ENCODE measurements around the gene PCNA. TPM values are rescaled to one million over a fixed set of nuclear protein-coding genes. Genes with fewer than 3 reads are reported as not detected.
"Not testable (repeated sequence)": the region's sequence is repeated elsewhere in the genome, so short reads cannot be mapped to it uniquely, and the experiment has no call there.

The PCNA gene
- total and polyA plus RNA-seq, 9 donors: 65.2 to 96.1 (median 73.3) TPM

DNA sequence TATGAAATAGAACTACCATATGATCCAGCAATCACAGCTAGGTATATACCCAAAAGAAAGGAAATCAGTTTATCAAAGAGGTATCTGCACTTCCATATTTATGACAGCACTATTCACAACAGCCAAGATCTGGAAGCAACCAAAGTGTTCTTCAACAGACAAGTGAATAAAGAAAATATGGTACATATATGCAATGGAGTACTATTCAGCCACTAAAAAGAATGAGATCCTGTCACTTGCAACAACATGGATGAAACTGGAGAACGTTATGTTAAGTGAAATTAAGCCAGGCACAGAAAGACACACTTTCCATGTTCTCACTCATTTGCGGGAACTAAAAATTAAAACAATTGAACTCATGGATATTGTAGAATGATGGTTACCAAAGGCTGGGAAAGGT is 15.3 kb downstream of the PCNA start:
- DNase-seq: no peak
- Histone ChIP-seq H3K36me3 (ENCODE audit: control insufficient read depth, insufficient read depth, low read length) (peaks cover 69% of the 10 kb centered on the region), H3K4me1 (ENCODE audit: control insufficient read depth, insufficient read depth, low read length) (no peaks in the 10 kb centered on the region), H3K27me3 (ENCODE audit: control insufficient read depth, insufficient read depth, low read length) (no peaks in the 10 kb centered on the region), H3K9me3 (replicated peaks; ENCODE audit: control insufficient read depth, low read depth, low read length) (no peaks in the 10 kb centered on the region), H3K27ac (ENCODE audit: low read length) (no peak overlapping the region), H3K4me3 (ENCODE audit: low read length) (no peak overlapping the region)
- no CpG with 5 or more reads among the region's 2 CpGs for WGBS (ENCODE audit: insufficient coverage)

DNA sequence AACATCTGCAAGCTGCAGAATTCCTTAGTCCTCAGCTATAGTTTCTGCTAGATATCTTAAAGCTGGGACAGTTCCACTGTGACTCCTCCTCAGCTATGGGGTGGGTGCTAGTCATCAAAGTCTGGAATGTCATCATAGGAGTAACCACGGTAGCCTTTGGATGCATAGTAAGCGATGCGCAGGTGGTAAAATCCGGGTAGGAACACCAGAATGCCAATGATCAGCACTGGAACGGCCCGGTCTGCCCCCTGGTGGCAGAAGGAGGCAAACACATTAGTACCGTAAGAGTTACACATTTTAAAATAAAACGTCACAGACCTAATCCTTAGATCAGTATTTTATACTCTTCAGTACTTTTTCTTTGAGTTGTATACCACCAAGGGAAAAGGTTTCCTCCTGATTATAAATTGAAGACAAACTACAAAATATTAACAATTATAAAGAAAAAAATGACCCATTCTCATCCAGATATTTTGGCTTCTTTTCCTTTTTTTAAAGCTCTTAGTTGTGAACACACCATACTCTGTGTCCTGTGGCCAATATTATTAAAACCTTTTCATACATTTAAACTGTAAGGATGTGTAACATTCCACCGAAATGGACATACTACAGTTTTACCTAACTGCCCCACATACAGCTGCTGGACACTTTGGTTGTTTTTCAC is 18.9 kb downstream of the PCNA start:
- peak; percentile 55 for DNase-seq
- WGBS (ENCODE audit: insufficient coverage): 24% methylated on average over 4 of the region's 9 CpGs
- Histone ChIP-seq H3K27me3 (ENCODE audit: control insufficient read depth, insufficient read depth, low read length) (no peaks in the 10 kb centered on the region), H3K27ac (ENCODE audit: low read length) (no peak overlapping the region), H3K36me3 (ENCODE audit: control insufficient read depth, insufficient read depth, low read length) (peaks cover 60% of the 10 kb centered on the region), H3K4me1 (ENCODE audit: control insufficient read depth, insufficient read depth, low read length) (no peaks in the 10 kb centered on the region), H3K9me3 (replicated peaks; ENCODE audit: control insufficient read depth, low read depth, low read length) (no peaks in the 10 kb centered on the region), H3K4me3 (ENCODE audit: low read length) (no peak overlapping the region)

DNA sequence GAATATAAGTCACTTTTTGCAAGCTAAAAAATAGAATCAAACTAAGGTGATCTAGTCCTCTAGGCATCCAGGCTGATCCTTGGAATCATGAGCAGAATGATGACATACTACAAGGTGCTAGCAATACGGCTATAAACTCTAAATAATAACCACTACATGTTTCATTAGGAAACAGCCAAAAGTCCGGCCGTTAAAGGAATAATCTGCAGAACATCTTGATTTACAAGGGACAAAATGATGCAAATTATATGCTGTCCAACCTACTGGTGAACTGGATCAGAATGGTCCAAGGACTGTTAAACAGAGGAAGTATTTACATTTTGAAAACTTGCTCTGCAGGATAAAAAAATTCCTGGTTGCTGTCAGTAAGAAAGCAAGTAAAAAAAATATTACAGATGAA is 19.8 kb downstream of the PCNA start:
- H3K27ac ChIP-seq (ENCODE audit: low read length); H3K9me3 ChIP-seq (replicated peaks; ENCODE audit: control insufficient read depth, low read depth, low read length); DNase-seq; H3K4me3 ChIP-seq (ENCODE audit: low read length); H3K4me1 ChIP-seq (ENCODE audit: control insufficient read depth, insufficient read depth, low read length); H3K27me3 ChIP-seq (ENCODE audit: control insufficient read depth, insufficient read depth, low read length): not testable (repeated sequence)
- H3K36me3 ChIP-seq (ENCODE audit: control insufficient read depth, insufficient read depth, low read length): peaks cover 54% of the 10 kb centered on the region
- WGBS (ENCODE audit: insufficient coverage): no CpG with 5 or more reads among the region's 3 CpGs

DNA sequence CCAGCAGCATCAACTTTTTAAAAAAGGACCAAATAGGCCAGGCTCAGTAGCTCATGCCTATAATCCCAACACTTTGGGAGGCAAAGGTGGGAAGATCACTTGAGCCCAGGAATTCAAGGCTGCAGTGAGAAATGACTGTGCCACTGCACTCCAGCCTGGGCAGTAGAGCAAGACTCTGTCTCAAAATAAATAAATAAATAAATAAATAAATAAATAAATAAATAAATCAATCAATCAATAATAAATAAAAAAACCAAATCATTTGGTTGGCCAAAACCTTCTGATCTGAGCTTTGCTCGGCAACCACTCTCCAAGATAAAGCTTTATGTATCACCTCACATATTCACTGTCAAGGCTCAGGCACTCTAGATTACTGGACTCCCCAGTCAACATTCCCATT is 20.7 kb downstream of the PCNA start:
- H3K27ac ChIP-seq (ENCODE audit: low read length); H3K27me3 ChIP-seq (ENCODE audit: control insufficient read depth, insufficient read depth, low read length); H3K9me3 ChIP-seq (replicated peaks; ENCODE audit: control insufficient read depth, low read depth, low read length); H3K4me3 ChIP-seq (ENCODE audit: low read length); H3K4me1 ChIP-seq (ENCODE audit: control insufficient read depth, insufficient read depth, low read length); DNase-seq: not testable (repeated sequence)
- H3K36me3 ChIP-seq (ENCODE audit: control insufficient read depth, insufficient read depth, low read length): peaks cover 47% of the 10 kb centered on the region
- no CpG with 5 or more reads among the region's 1 CpG for WGBS (ENCODE audit: insufficient coverage)

DNA sequence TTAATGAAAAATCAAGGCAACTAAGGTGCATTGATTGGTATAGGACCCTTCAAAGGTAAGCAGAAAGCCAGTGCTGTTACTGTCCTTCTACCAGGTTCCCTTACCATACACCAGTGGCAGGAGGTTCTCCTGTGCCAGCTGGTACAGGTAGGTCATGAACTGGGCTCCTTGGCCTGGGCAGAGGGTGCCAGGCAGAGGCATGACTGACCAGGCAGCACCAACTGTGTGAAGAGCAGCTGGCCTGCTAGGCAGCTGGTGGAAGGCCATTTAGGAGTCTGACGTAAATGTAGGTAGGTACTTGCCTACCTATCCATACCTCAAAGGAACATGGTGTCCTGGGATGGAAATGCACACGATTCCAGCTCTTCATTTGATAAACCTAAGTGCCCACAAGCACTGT is 23.3 kb downstream of the PCNA start:
- no peak for DNase-seq
- Histone ChIP-seq H3K4me1 (ENCODE audit: control insufficient read depth, insufficient read depth, low read length) (no peaks in the 10 kb centered on the region), H3K27me3 (ENCODE audit: control insufficient read depth, insufficient read depth, low read length) (no peaks in the 10 kb centered on the region), H3K27ac (ENCODE audit: low read length) (no peak overlapping the region), H3K9me3 (replicated peaks; ENCODE audit: control insufficient read depth, low read depth, low read length) (no peaks in the 10 kb centered on the region), H3K36me3 (ENCODE audit: control insufficient read depth, insufficient read depth, low read length) (peaks cover 36% of the 10 kb centered on the region), H3K4me3 (ENCODE audit: low read length) (no peak overlapping the region)
- no CpG with 5 or more reads among the region's 2 CpGs for WGBS (ENCODE audit: insufficient coverage)

DNA sequence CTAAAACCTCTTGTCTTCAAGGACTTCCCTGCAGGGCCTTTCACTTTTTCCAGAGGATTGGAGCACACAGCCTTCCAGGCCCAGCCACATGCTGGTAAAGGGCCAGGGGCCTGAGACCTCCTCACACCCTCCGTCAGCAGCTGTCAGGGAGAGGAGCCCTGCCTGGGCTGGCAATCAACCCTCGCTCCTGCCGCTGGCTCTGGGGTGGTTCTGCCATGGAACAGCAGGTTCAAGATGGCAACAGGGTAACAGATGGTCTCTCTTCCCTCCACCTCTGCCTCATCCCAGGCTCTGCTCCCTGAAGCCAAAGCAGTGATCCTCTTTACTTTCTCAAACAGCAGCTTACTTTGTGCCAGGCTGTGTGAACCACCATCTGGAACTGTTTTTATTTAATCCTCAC is 23.8 kb downstream of the PCNA start:
- H3K9me3 ChIP-seq (replicated peaks; ENCODE audit: control insufficient read depth, low read depth, low read length): no peaks in the 10 kb centered on the region
- no peak overlapping the region for H3K4me3 ChIP-seq (ENCODE audit: low read length)
- no peak for DNase-seq
- peaks cover 34% of the 10 kb centered on the region for H3K36me3 ChIP-seq (ENCODE audit: control insufficient read depth, insufficient read depth, low read length)
- 95% methylated on average over 3 of the region's 3 CpGs for WGBS (ENCODE audit: insufficient coverage)
- no peaks in the 10 kb centered on the region for H3K27me3 ChIP-seq (ENCODE audit: control insufficient read depth, insufficient read depth, low read length)
- no peaks in the 10 kb centered on the region for H3K4me1 ChIP-seq (ENCODE audit: control insufficient read depth, insufficient read depth, low read length)
- no peak overlapping the region for H3K27ac ChIP-seq (ENCODE audit: low read length)

DNA sequence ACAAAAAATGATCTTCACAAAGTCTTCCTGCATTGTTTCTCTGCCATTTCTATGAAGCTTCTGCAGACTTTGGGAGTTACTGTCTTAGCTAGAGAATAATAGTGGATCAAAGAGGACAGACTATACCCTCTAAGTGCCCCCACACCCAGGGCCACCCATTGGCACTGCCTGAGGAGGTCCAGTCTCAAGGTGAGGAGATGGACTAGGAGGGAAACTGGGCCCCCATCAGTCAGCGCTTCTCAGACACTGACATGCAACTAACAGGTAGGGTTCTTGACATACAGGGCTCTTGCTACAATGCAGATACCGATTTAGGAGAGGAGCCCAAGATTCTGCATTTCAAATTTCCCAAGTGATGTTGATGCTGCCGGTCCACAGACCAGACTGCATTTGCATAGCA is 24.3 kb downstream of the PCNA start:
- 72% methylated on average over 2 of the region's 3 CpGs for WGBS (ENCODE audit: insufficient coverage)
- peaks cover 32% of the 10 kb centered on the region for H3K36me3 ChIP-seq (ENCODE audit: control insufficient read depth, insufficient read depth, low read length)

DNA sequence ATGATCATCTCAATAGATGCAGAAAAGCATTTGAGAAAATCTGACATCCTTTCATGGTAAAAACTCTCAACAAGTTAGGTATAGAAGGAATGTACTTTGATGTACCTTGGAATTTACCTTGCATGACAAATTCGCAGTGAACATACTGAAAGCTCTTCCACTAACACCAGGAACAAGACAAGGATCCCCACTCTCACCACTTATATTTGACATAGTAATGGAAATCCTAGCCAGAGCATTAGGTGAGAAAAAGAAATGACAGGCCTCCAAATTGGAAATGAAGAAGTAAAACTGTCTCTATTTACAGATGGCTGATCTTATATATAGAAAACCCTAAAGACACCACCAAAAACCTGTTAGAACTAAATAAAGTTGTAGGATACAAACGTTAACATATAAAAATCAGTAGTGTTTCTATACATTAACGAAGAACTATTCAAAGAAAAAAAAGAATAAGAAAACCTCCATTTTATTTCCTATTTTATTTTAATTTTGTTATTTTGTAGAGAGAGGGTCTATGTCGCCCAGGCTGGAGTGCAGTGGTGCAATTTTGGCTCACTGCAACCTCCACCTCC is 26.9 kb downstream of the PCNA start:
- Histone ChIP-seq H3K4me3 (ENCODE audit: low read length) (no peak overlapping the region), H3K4me1 (ENCODE audit: control insufficient read depth, insufficient read depth, low read length) (no peaks in the 10 kb centered on the region), H3K27me3 (ENCODE audit: control insufficient read depth, insufficient read depth, low read length) (no peaks in the 10 kb centered on the region), H3K36me3 (ENCODE audit: control insufficient read depth, insufficient read depth, low read length) (peaks cover 19% of the 10 kb centered on the region), H3K9me3 (replicated peaks; ENCODE audit: control insufficient read depth, low read depth, low read length) (no peaks in the 10 kb centered on the region), H3K27ac (ENCODE audit: low read length) (no peak overlapping the region)
- DNase-seq: no peak
- WGBS (ENCODE audit: insufficient coverage): no CpG with 5 or more reads among the region's 4 CpGs

More for the DNA sequence above, 24.3 kb downstream of the PCNA start:
- no peaks in the 10 kb centered on the region for H3K27me3 ChIP-seq (ENCODE audit: control insufficient read depth, insufficient read depth, low read length)
- H3K4me3 ChIP-seq (ENCODE audit: low read length): no peak overlapping the region
- no peaks in the 10 kb centered on the region for H3K9me3 ChIP-seq (replicated peaks; ENCODE audit: control insufficient read depth, low read depth, low read length)
- DNase-seq: no peak
- H3K27ac ChIP-seq (ENCODE audit: low read length): no peak overlapping the region
- H3K4me1 ChIP-seq (ENCODE audit: control insufficient read depth, insufficient read depth, low read length): no peaks in the 10 kb centered on the region

DNA sequence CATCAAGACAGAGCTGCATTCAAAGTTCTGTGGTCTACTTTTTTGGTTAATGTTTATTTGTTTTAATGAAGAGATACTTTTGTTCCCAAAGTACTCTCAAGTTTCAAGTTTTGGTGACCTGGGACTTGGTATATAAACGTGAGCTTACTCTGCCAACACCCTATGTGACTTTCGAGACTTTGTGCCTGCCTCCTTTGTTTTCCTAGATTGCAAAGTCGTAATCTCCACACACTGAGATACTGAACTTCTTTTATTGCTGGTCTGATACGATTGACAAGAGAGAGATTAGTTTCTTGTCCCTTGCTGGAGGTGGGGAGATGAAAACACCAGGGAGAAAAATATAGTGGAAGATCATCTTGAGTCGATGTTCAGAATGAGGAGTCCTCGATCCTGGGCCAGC is 27.9 kb downstream of the PCNA start:
- H3K9me3 ChIP-seq (replicated peaks; ENCODE audit: control insufficient read depth, low read depth, low read length): no peaks in the 10 kb centered on the region
- WGBS (ENCODE audit: insufficient coverage): 92% methylated on average over 2 of the region's 6 CpGs
- no peak overlapping the region for H3K4me3 ChIP-seq (ENCODE audit: low read length)
- H3K27ac ChIP-seq (ENCODE audit: low read length): no peak overlapping the region
- no peaks in the 10 kb centered on the region for H3K4me1 ChIP-seq (ENCODE audit: control insufficient read depth, insufficient read depth, low read length)
- H3K36me3 ChIP-seq (ENCODE audit: control insufficient read depth, insufficient read depth, low read length): peaks cover 19% of the 10 kb centered on the region
- no peaks in the 10 kb centered on the region for H3K27me3 ChIP-seq (ENCODE audit: control insufficient read depth, insufficient read depth, low read length)
- DNase-seq: no peak

DNA sequence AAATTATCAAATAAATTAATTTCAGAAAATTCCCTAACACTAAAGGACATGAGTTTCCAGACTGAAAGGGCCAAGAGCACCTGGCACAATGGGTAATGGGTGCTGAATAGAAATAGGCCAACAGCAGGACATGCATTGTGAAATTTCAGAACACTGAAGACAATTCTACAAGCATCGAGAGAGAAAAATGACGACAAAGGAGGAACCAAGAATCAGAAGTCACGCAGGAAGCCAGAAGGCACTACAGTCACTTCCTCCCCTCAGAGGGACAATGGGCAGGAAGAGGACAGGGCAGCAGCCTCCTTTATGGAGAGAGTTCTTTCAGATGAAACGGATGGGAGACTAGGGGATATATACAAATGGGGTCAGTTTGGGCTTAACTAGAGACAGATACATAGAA is 29.6 kb downstream of the PCNA start:
- no CpG with 5 or more reads among the region's 4 CpGs for WGBS (ENCODE audit: insufficient coverage)
- no peaks in the 10 kb centered on the region for H3K9me3 ChIP-seq (replicated peaks; ENCODE audit: control insufficient read depth, low read depth, low read length)
- peak; percentile 70 for DNase-seq
- peak overlapping the region; percentile 33 for H3K27ac ChIP-seq (ENCODE audit: low read length)
- no peaks in the 10 kb centered on the region for H3K27me3 ChIP-seq (ENCODE audit: control insufficient read depth, insufficient read depth, low read length)
- H3K4me3 ChIP-seq (ENCODE audit: low read length): no peak overlapping the region
- H3K4me1 ChIP-seq (ENCODE audit: control insufficient read depth, insufficient read depth, low read length): no peaks in the 10 kb centered on the region
- peaks cover 5% of the 10 kb centered on the region for H3K36me3 ChIP-seq (ENCODE audit: control insufficient read depth, insufficient read depth, low read length)

DNA sequence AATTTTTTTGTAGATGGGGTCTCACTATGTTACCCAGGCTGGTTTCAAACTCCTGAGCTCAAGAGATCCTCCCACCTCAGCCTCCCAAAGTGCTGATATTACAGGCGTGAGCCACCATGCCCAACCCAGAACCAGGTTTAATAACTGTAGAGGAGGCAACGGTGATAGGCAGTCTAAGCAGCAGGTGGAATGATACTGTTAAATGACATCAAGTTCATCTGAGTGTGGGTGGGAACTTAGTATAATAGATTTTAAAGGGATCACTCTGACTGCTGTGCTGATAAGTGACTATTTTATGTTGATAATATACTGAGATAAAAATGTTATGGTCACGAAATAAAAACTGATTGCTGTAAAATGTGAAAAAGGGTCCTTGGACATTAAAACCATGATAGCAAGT is 31.1 kb downstream of the PCNA start:
- no CpG with 5 or more reads among the region's 3 CpGs for WGBS (ENCODE audit: insufficient coverage)
- Histone ChIP-seq H3K4me1 (ENCODE audit: control insufficient read depth, insufficient read depth, low read length) (no peaks in the 10 kb centered on the region), H3K36me3 (ENCODE audit: control insufficient read depth, insufficient read depth, low read length) (peaks cover 3% of the 10 kb centered on the region), H3K9me3 (replicated peaks; ENCODE audit: control insufficient read depth, low read depth, low read length) (no peaks in the 10 kb centered on the region), H3K4me3 (ENCODE audit: low read length) (no peak overlapping the region), H3K27ac (ENCODE audit: low read length) (no peak overlapping the region), H3K27me3 (ENCODE audit: control insufficient read depth, insufficient read depth, low read length) (no peaks in the 10 kb centered on the region)
- DNase-seq: no peak
